Activated T-cell treated with anti-CD3 and anti-CD28 coated beads, Interleukin-2, amount 50 U/mL, for 72 hours (primary cell): Measurements from ENCODE around the gene B4GALT4. TPM values are rescaled to one million over a fixed set of nuclear protein-coding genes. Genes with fewer than 3 reads are reported as not detected.

Experiments
- ATAC-seq, 2 donors: fragments of 150-1000 bp; cut with Tn5 transposase; replicated peaks in 1 of 2; 2 replicates each; pipeline ENCODE4 v1.10.0; 2021; ENCODE audit warnings: moderate library complexity in 2 of 2, mild to moderate bottlenecking in 1 of 2
- DNase-seq, 2 donors: peaks; one replicate each; pipeline ENCODE4 v3.0.0; 2021 to 2022; ENCODE audit warnings: mixed read lengths in 1 of 2
- H3K27ac Mint-ChIP-seq: one replicate; pipeline ENCODE4 v1.8.0; 2022; ENCODE audit warnings: mild to moderate bottlenecking, moderate library complexity, mixed read lengths
- H3K27me3 Mint-ChIP-seq: one replicate; pipeline ENCODE4 v1.8.0; 2022; ENCODE audit warnings: low read depth, mixed read lengths
- H3K36me3 Mint-ChIP-seq, 2 donors: one replicate each; pipeline ENCODE4 v1.8.0; 2022; ENCODE audit warnings: mixed read lengths in 2 of 2, mild to moderate bottlenecking in 1 of 2; ENCODE audit not compliant: insufficient read depth in 2 of 2
- H3K4me1 Mint-ChIP-seq: one replicate; pipeline ENCODE4 v1.8.0; 2022; ENCODE audit warnings: low read depth, mixed read lengths
- H3K4me3 Mint-ChIP-seq, 2 donors: one replicate each; pipeline ENCODE4 v1.8.0; 2022; ENCODE audit warnings: mild to moderate bottlenecking in 2 of 2, mixed read lengths in 2 of 2, moderate library complexity in 2 of 2
- H3K9me3 Mint-ChIP-seq, 2 donors: one replicate each; pipeline ENCODE4 v1.8.0; 2022; ENCODE audit warnings: mixed read lengths in 2 of 2
- total RNA-seq, 2 donors: library from RNA; stranded (reverse); gene quantifications; one replicate each; pipeline ENCODE4 v1.2.3, GENCODE V29; 2022

Gene B4GALT4
- total RNA-seq, 2 donors from 2014 or later = 22.7 to 25.2 TPM

- H3K4me3 Mint-ChIP-seq = no peak overlapping the region
- ATAC-seq (no peak), DNase-seq (no peak)
- peaks cover 39% of the 10 kb centered on the region for H3K4me1 Mint-ChIP-seq
- H3K27ac Mint-ChIP-seq = no peak overlapping the region
- H3K27me3 Mint-ChIP-seq = no peaks in the 10 kb centered on the region
- H3K9me3 Mint-ChIP-seq = no peaks in the 10 kb centered on the region
- peaks cover 9 to 20% of the 10 kb centered on the region in 2 donors for H3K36me3 Mint-ChIP-seq
These were observed 10.6 kb downstream of the B4GALT4 start for GRCh38 chr3:119230071-119230470.

DNA sequence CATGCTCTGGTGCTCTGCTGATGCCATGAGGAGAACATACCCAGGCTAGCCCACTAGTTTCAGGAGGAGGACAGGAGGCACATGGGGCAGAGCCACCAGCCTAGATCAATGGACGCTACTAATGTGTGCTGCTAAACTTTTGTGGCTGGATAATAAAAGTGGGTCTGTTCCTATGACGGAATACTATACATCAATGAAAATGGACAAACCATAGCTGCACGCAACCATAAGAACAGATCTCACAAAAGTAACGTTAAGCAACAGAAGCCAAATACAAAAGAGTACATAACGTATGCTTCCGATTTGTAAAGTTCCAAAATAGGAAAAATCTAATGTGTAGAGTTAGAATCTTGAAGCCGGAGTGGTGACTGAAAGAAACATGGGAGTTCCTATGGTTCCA lies 11.5 kb downstream of the B4GALT4 start:
- Mint-ChIP-seq H3K27ac (no peak overlapping the region), H3K4me1 (peaks cover 32% of the 10 kb centered on the region), H3K36me3 (peaks cover 9 to 20% of the 10 kb centered on the region in 2 donors), H3K9me3 (no peaks in the 10 kb centered on the region), H3K27me3 (no peaks in the 10 kb centered on the region), H3K4me3 (no peak overlapping the region)
- no peak for ATAC-seq
- DNase-seq = no peak

DNA sequence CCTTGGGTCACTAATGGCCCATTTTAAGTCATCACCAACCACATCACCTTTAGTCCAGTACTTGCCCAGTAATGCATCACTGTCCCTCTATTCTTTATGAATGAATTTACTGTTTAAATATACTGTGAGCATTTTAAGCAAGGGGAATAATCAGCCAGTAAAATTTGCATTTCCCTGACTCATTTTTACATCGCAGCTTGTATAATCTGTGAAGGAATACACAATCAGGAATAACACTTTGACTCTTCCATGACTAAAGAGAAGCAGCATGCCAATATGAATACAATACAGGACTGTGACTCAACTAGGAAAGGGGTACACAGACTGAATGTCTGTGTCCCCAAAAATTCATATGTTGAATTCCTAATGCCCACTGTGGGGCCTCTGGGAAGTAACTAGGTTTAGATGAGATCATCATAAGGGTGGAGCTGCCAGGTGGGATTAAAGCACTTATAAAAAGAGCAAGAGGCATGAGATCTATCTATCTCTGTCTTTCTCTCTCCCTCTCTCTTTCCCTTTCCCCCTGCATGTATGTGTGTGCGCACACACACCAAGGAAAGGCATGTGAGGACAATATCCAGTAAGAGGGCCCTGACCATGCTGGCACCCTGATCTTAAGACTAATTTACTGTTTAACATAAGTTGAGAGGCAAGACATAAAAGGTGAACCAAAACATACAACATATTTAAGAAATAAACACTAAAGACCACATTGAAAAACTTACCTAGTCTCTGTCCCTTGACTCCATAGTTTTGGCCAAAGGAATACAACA lies 12.1 kb downstream of the B4GALT4 start:
- Mint-ChIP-seq H3K4me3 (no peak overlapping the region), H3K9me3 (no peaks in the 10 kb centered on the region), H3K27ac (no peak overlapping the region), H3K4me1 (peaks cover 32% of the 10 kb centered on the region), H3K36me3 (peaks cover 9 to 20% of the 10 kb centered on the region in 2 donors), H3K27me3 (no peaks in the 10 kb centered on the region)
- ATAC-seq (peak in 1 of 2 donors; percentile 66), DNase-seq (no peak)

GRCh38 chr3:119227070-119227850 lies 13.4 kb downstream of the B4GALT4 start:
- H3K36me3 Mint-ChIP-seq = peaks cover 11 to 23% of the 10 kb centered on the region in 2 donors
- H3K4me3 Mint-ChIP-seq = no peak overlapping the region
- no peaks in the 10 kb centered on the region for H3K9me3 Mint-ChIP-seq
- no peak for DNase-seq
- no peaks in the 10 kb centered on the region for H3K27me3 Mint-ChIP-seq
- no peak overlapping the region for H3K27ac Mint-ChIP-seq
- ATAC-seq = no peak
- H3K4me1 Mint-ChIP-seq = peaks cover 36% of the 10 kb centered on the region

DNA sequence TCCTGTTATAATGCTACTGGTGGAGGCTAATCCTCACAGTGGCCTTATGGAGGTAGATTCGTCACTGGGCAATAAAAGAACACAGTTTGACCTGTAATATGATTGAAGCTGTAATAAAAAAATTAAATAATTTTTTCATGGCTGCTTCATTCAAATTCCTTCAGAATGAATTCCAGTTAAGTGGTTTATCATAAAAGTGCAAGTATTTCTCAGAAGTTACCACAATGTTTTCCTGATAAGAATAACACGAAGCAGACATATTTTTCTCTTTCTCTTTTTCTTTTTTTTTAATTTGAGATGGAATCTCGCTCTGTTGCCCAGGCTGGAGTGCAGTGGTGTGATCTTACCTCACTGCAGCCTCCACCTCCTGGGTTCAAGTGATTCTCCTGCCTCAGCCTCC lies 15.6 kb downstream of the B4GALT4 start:
- DNase-seq (no peak), ATAC-seq (no peak)
- Mint-ChIP-seq H3K27ac (no peak overlapping the region), H3K27me3 (no peaks in the 10 kb centered on the region), H3K9me3 (no peaks in the 10 kb centered on the region), H3K4me1 (peaks cover 45% of the 10 kb centered on the region), H3K36me3 (peaks cover 10 to 21% of the 10 kb centered on the region in 2 donors), H3K4me3 (no peak overlapping the region)

DNA sequence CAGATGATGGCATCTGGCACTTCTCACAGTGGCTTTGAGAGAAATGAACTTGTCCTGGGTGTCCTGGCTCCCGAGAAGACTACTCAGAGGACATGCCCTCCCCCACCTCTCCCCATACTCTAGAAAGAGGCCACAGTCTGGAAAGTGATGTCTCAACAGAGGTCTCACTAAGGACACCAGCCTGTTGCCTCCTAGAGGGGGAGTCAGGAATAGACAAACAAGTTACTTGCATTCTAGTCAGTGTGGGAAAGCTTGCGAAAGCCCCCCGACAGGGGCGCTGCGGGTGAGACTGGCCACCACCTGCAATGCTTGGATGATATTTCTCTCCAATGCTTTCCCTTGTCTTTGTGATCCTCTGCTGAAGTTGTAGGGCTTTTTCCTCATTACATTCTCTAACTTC lies 17.2 kb downstream of the B4GALT4 start:
- DNase-seq (no peak), ATAC-seq (no peak)
- H3K9me3 Mint-ChIP-seq = no peaks in the 10 kb centered on the region
- H3K27ac Mint-ChIP-seq = no peak overlapping the region
- no peaks in the 10 kb centered on the region for H3K27me3 Mint-ChIP-seq
- peaks cover 12 to 15% of the 10 kb centered on the region in 2 donors for H3K36me3 Mint-ChIP-seq
- H3K4me3 Mint-ChIP-seq = no peak overlapping the region
- peaks cover 54% of the 10 kb centered on the region for H3K4me1 Mint-ChIP-seq

- Mint-ChIP-seq H3K9me3 (no peaks in the 10 kb centered on the region), H3K27ac (peak overlapping the region; percentile 11), H3K27me3 (no peaks in the 10 kb centered on the region), H3K36me3 (peaks cover 11 to 12% of the 10 kb centered on the region in 2 donors), H3K4me3 (no peak overlapping the region), H3K4me1 (peaks cover 51% of the 10 kb centered on the region)
- ATAC-seq = no peak
- no peak for DNase-seq
These were observed 18.3 kb downstream of the B4GALT4 start for GRCh38 chr3:119222391-119222790.

DNA sequence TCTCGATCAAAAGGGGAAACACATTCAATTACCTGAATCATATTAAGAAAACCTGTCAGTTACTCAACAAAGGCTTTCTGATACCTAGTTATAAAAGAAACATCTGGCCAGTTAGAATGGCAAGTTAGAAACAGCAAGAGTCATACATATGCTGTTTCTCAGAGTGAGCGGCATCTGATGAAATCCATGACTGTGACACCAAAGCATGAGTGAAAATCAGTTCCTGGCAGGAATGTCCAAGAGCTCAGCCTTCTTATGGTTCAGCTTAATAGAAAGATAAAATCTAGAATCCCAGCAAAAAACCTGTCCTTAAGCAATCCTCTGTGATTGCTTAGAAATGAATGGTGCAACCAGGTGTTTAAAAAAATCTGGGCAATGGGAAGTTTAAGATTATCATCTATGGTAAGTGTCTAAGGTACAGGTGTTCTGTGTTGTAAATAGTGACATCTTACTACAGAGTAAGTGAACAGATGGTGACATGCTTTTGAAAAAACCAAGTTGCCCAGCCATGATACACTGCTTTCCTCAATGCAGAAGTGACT lies 18.8 kb downstream of the B4GALT4 start:
- Mint-ChIP-seq H3K36me3 (peaks cover 11 to 12% of the 10 kb centered on the region in 2 donors), H3K27ac (peak overlapping the region; percentile 11), H3K9me3 (no peaks in the 10 kb centered on the region), H3K27me3 (no peaks in the 10 kb centered on the region), H3K4me1 (peaks cover 51% of the 10 kb centered on the region), H3K4me3 (no peak overlapping the region)
- DNase-seq = no peak
- ATAC-seq = peak; percentile 33 to 36

DNA sequence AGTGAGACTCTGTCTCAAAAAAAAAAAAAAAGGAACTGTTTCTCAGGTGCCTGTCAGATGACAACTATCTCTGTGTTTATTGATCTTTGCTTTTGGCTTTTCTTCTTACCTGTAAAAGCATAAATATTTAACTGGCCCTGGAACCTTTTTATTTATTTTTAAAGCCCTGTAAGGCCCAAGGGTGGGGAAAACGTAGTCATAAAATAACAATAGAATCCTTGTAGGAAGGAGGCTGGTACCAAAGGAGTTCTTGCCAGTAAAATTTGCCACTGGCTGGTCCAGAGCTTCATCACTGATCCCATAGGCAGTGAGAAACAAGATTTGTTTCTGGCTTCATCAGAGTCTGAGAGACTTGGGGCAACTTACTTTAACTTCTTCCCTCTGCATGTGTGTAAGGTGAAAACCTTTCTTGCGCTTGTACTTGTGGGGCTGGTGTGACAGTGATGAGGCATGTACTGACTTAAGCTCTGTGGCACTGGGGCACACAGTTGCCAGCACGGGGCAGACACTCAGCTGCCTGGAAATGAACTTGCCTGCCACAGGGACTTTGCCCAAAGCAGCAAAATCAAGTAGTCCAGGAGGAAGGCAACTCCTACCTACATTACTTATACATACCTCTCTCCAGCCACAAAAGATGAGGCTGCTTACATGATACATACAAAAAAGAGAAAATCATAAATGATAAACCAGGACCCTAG lies 19.6 kb downstream of the B4GALT4 start:
- H3K36me3 Mint-ChIP-seq = peaks cover 9 to 11% of the 10 kb centered on the region in 2 donors
- no peaks in the 10 kb centered on the region for H3K27me3 Mint-ChIP-seq
- H3K9me3 Mint-ChIP-seq = no peaks in the 10 kb centered on the region
- ATAC-seq (no peak), DNase-seq (no peak)
- peaks cover 46% of the 10 kb centered on the region for H3K4me1 Mint-ChIP-seq
- peak overlapping the region; percentile 11 for H3K27ac Mint-ChIP-seq
- peak overlapping the region in 1 of 2 donors; percentile 31 for H3K4me3 Mint-ChIP-seq

DNA sequence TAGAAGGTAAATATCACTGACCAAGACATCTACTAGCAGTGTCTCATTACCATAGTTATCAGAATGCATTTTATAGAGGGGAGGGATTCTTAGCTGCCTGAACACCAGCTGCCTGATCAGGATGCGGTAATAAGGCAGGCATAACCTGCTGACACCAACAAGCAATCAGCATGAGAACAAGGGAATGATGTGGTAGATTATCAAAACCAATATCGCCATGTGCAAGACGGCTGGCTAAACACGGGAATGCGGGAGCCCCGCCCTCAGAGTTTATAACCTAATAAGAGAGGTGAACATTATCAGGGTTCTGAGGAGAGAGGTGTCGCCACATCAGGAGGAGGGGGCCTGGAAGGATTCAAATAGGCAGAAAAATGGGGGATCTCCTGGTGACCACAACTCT lies 20.5 kb downstream of the B4GALT4 start:
- Mint-ChIP-seq H3K4me3 (no peak overlapping the region), H3K4me1 (peaks cover 43% of the 10 kb centered on the region), H3K9me3 (no peaks in the 10 kb centered on the region), H3K27me3 (no peaks in the 10 kb centered on the region), H3K27ac (no peak overlapping the region), H3K36me3 (peaks cover 12 to 18% of the 10 kb centered on the region in 2 donors)
- ATAC-seq = no peak
- DNase-seq = no peak

DNA sequence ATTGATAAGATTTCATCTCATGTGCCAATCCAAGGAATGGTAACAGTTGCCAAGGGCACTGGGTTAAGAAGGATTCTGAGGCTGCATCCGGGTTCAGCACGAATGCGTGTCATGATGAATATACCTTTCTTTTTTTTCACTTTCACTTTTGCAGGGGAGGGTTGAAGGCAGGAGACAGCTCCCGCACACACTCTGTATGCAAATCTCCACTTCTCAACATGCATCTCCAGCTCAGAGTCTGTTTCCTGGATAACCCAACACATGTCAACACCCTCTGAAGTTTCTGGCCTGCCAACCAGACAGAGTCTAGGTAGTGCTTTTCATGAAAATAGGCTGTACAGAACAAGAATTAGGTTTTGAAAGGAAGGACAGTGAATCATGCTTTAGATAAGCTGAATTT lies 21.6 kb downstream of the B4GALT4 start:
- peak overlapping the region; percentile 50 to 57 for H3K4me3 Mint-ChIP-seq
- H3K4me1 Mint-ChIP-seq = peaks cover 43% of the 10 kb centered on the region
- peak overlapping the region; percentile 96 for H3K27ac Mint-ChIP-seq
- DNase-seq (peak; percentile 23 to 39), ATAC-seq (peak; percentile 93)
- peaks cover 12 to 18% of the 10 kb centered on the region in 2 donors for H3K36me3 Mint-ChIP-seq
- H3K27me3 Mint-ChIP-seq = no peaks in the 10 kb centered on the region
- no peaks in the 10 kb centered on the region for H3K9me3 Mint-ChIP-seq

DNA sequence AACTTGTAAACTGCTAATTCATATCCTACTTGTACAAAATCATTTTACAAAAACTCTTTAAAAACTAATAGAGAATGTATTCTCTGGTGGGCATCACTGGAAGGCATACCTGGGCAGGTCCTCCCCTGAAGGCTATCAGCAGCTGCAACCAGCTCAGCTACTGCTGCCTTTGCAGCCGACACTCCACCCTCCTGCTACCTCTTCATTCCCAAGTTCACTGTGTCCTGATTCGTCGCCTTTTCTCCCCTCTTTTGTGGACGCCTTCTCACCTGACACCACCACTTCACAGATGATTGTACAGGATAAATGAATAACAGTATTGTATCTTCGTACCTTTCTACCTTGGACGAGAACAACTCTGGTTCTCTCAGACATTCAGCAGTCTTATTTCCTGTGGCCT lies 28.9 kb downstream of the B4GALT4 start:
- ATAC-seq (no peak), DNase-seq (no peak)
- H3K36me3 Mint-ChIP-seq = peaks cover 11 to 24% of the 10 kb centered on the region in 2 donors
- H3K4me3 Mint-ChIP-seq = no peak overlapping the region
- peak overlapping the region; percentile 12 for H3K27ac Mint-ChIP-seq
- no peaks in the 10 kb centered on the region for H3K27me3 Mint-ChIP-seq
- H3K9me3 Mint-ChIP-seq = no peaks in the 10 kb centered on the region
- peaks cover 22% of the 10 kb centered on the region for H3K4me1 Mint-ChIP-seq

DNA sequence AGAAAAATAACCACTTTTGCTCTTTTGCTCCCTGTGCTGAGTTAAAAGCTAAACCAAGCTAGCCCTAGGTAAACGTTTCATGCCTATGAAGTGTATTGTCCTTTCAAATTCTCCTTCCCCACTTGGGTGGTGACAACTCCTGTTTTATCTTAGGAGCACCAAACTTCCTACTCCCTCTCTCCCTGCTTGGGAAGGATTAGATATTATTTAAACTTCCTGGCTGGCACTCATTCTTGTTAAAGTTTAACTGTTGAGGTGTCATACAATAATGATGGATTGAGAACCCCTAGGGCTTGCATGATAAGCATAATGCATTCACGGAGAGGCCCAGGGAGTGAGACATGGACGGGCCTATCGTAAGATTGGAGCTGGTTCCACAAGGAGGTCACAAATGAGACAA lies 29.5 kb downstream of the B4GALT4 start:
- DNase-seq = no peak
- Mint-ChIP-seq H3K9me3 (no peaks in the 10 kb centered on the region), H3K27ac (no peak overlapping the region), H3K4me1 (peaks cover 27% of the 10 kb centered on the region), H3K27me3 (no peaks in the 10 kb centered on the region), H3K36me3 (peaks cover 11 to 24% of the 10 kb centered on the region in 2 donors), H3K4me3 (no peak overlapping the region)
- ATAC-seq = no peak
